Mammary epithelial cell (primary cell): ENCODE measurements around the gene WDR13.

ENCODE experiments used
- CTCF ChIP-seq, 2 donors: IDR thresholded peaks in 1 of 2; conservative IDR thresholded peaks in 1 of 2; 2 replicates each; pipeline ENCODE4 v1.5.1; 2011 to 2012; ENCODE audit warnings: inconsistent platforms in 2 of 2, low read length in 2 of 2, mild to moderate bottlenecking in 2 of 2, control low read depth in 1 of 2, low read depth in 1 of 2; ENCODE audit not compliant: insufficient read depth in 1 of 2; ENCODE audit errors: extremely low read depth in 1 of 2
- EZH2 ChIP-seq: IDR thresholded peaks from 2 replicates; pipeline ENCODE4 v1.6.1; 2012; ENCODE audit warnings: low read length, inconsistent platforms, borderline replicate concordance

- TF ChIP-seq CTCF (conservative IDR thresholded peaks at IDR 0.05 in 1 of 2, IDR thresholded peaks at IDR 0.05 in 1 of 2; ENCODE audit: extremely low read depth in 1 of 2, insufficient read depth in 1 of 2, low read depth in 1 of 2, low read length in 2 of 2): no peak
- no peak for TF ChIP-seq EZH2
Measured at GRCh38 chrX:48569958-48570357, 27.3 kb upstream of the WDR13 start.
